Endodermal cell (in vitro differentiated cells): Measurements from ENCODE around the gene PPIL3. TPM values are rescaled to one million over a fixed set of nuclear protein-coding genes. Genes with fewer than 3 reads are reported as not detected.

Experiments
- DNase-seq: peaks from one replicate; pipeline ENCODE4 v3.0.0-alpha.2; 2017
- H3K27ac ChIP-seq: 2 replicates; pipeline ENCODE4 v1.5.1; 2013; ENCODE audit warnings: mild to moderate bottlenecking, low read depth, low read length, moderate library complexity
- H3K27me3 ChIP-seq: 2 replicates; pipeline ENCODE4 v1.6.1; 2013; ENCODE audit warnings: mild to moderate bottlenecking, low read length, moderate library complexity; ENCODE audit not compliant: insufficient read depth, control insufficient read depth, poor library complexity, severe bottlenecking
- H3K36me3 ChIP-seq: 2 replicates; pipeline ENCODE4 v1.7.0; 2013; ENCODE audit warnings: mild to moderate bottlenecking, low read length, moderate library complexity; ENCODE audit not compliant: control insufficient read depth, insufficient read depth
- H3K4me1 ChIP-seq: one replicate; pipeline ENCODE4 v1.7.0; 2013; ENCODE audit warnings: low read length; ENCODE audit not compliant: control insufficient read depth, insufficient read depth
- H3K4me3 ChIP-seq: 2 replicates; pipeline ENCODE4 v1.5.1; 2013; ENCODE audit warnings: mild to moderate bottlenecking, low read length, moderate library complexity
- H3K9ac ChIP-seq: 2 replicates; pipeline ENCODE4 v1.6.1; 2013; ENCODE audit warnings: mild to moderate bottlenecking, low read length, moderate library complexity; ENCODE audit not compliant: poor library complexity, severe bottlenecking; ENCODE audit errors: extremely low read depth
- H3K9me3 ChIP-seq: 2 replicates; pipeline ENCODE4 v1.6.1; 2013; ENCODE audit warnings: mild to moderate bottlenecking, low read length, moderate library complexity; ENCODE audit not compliant: control insufficient read depth
- H3K27ac Mint-ChIP-seq: 2 replicates; pipeline ENCODE4 v1.8.0; 2020; ENCODE audit warnings: mixed read lengths
- H3K27me3 Mint-ChIP-seq: 2 replicates; pipeline ENCODE4 v1.8.0; 2021; ENCODE audit warnings: mild to moderate bottlenecking, mixed read lengths; ENCODE audit not compliant: insufficient read depth
- H3K36me3 Mint-ChIP-seq: 2 replicates; pipeline ENCODE4 v1.8.0; 2020; ENCODE audit warnings: low read depth, mixed read lengths
- H3K4me1 Mint-ChIP-seq: 2 replicates; pipeline ENCODE4 v1.8.0; 2020; ENCODE audit warnings: mixed read lengths
- H3K4me3 Mint-ChIP-seq: 2 replicates; pipeline ENCODE4 v1.8.0; 2020; ENCODE audit warnings: mild to moderate bottlenecking, moderate library complexity, mixed read lengths
- H3K9me3 Mint-ChIP-seq: 2 replicates; pipeline ENCODE4 v1.8.0; 2020; ENCODE audit warnings: mild to moderate bottlenecking, mixed read lengths
- CTCF ChIP-seq: fragments of 200-600 bp; sonication (generic); conservative IDR thresholded peaks from 2 replicates; pipeline ENCODE4 v1.5.0; 2021; ENCODE audit warnings: antibody characterized with exemption, mild to moderate bottlenecking
- WGBS, 2 experiments: methylation state at CpG; one replicate each; pipeline versions ENCODE4 v1.1.5 to v1.1.7; 2013; ENCODE audit warnings: missing lambda C conversion rate in 2 of 2, mixed read lengths in 1 of 2; ENCODE audit not compliant: insufficient coverage in 1 of 2, insufficient read length in 1 of 2; 5-methylcytosine and 5-hydroxymethylcytosine counted together
- total RNA-seq, 2 donors: library from RNA; stranded (reverse); fragmentation: NEBNext Ultra II Directional in 1 of 2; extraction: Animal tissue kit (Norgen Biotek cat#: 25700) in 1 of 2; gene quantifications; 2 replicates in 1 of 2; 3 replicates in 1 of 2; pipeline ENCODE4 v1.2.1, GENCODE V29; 2021

The PPIL3 gene
- total RNA-seq, 2 donors from 2014 or later: 51.2 to 60.5 TPM

DNA sequence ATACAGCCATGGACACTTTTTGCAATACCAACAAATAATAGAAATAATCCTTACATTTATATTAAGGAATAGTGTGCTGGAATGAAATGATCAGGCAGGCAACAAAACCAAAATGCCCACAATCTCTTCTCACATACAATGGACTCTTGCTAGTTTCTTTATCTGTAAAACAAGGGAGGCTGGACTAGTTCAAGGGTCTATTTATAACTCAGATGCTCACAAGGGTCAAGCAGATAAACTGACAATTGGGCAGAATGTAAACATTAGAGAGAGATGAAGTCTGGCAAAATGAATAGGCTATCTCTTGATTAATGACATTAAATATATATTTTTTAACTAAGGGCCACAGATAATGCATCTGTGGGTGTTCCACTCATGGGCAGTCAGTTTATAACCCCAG lies 11.4 kb downstream of the PPIL3 start:
- Histone ChIP-seq H3K9ac (no peak overlapping the region), H3K4me3 (no peak overlapping the region), H3K27me3 (no peaks in the 10 kb centered on the region), H3K36me3 (peaks cover 80% of the 10 kb centered on the region), H3K4me1 (no peaks in the 10 kb centered on the region), H3K27ac (no peak overlapping the region), H3K9me3 (no peaks in the 10 kb centered on the region)
- no peak for DNase-seq
- TF ChIP-seq CTCF: no peak
- Mint-ChIP-seq H3K9me3 (no peaks in the 10 kb centered on the region), H3K4me3 (no peak overlapping the region), H3K4me1 (no peaks in the 10 kb centered on the region), H3K27me3 (no peaks in the 10 kb centered on the region), H3K36me3 (peaks cover 62% of the 10 kb centered on the region), H3K27ac (no peak overlapping the region)

DNA sequence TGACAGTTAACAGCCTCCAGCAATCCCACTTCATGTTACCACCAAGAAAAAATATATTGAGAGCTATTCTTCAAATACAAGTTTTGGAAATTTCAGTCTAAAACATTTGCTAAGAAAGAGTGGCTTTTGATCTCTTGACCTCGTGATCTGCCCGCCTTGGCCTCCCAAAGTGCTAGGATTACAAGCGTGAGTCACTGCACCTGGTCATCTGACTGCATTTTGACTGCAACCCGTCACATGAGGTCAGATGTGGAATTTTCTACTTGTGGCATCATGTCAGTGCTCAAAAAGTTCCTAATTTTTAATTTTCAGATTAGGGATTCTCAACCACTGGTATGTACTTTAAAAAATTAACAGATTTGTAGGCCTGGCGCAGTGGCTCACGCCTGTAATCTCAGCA lies 15.3 kb downstream of the PPIL3 start:
- Histone ChIP-seq H3K27me3 (no peaks in the 10 kb centered on the region), H3K9ac (no peak overlapping the region), H3K36me3 (peaks cover 62% of the 10 kb centered on the region), H3K4me1 (no peaks in the 10 kb centered on the region), H3K27ac (no peak overlapping the region), H3K9me3 (no peaks in the 10 kb centered on the region), H3K4me3 (no peak overlapping the region)
- TF ChIP-seq CTCF: no peak
- Mint-ChIP-seq H3K36me3 (peaks cover 46% of the 10 kb centered on the region), H3K4me1 (peaks cover 7% of the 10 kb centered on the region), H3K27ac (no peak overlapping the region), H3K27me3 (no peaks in the 10 kb centered on the region), H3K9me3 (no peaks in the 10 kb centered on the region), H3K4me3 (no peak overlapping the region)
- DNase-seq: no peak
- 91 to 97% methylated on average over 6 of the region's 6 CpGs for WGBS, 2 experiments

DNA sequence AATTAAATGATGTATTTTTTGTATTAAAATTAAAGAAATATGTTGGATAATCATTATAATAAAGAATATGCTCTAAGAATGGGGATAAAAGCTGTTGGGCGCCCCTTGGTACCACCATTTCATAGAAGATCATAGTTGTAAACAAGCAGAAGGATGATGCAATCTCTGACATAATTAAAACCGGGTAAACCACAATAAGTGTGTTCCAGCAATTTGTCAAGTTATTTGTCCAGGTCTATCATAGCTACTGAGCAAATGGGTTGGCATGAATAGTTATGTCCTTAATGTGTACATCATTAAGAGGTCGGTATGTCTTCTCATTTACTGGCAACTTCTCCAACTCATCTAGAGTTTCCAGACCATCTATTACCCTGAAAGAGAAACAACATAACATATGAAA lies 17.7 kb downstream of the PPIL3 start:
- no peak for TF ChIP-seq CTCF
- H3K9me3 Mint-ChIP-seq: no peaks in the 10 kb centered on the region
- H3K27ac ChIP-seq: no peak overlapping the region
- H3K4me1 ChIP-seq: no peaks in the 10 kb centered on the region
- no peaks in the 10 kb centered on the region for H3K27me3 ChIP-seq
- H3K9ac ChIP-seq: no peak overlapping the region
- peaks cover 40% of the 10 kb centered on the region for H3K36me3 ChIP-seq
- no peak overlapping the region for H3K4me3 Mint-ChIP-seq
- H3K4me1 Mint-ChIP-seq: peaks cover 8% of the 10 kb centered on the region
- peaks cover 40% of the 10 kb centered on the region for H3K36me3 Mint-ChIP-seq
- DNase-seq: no peak
- no peaks in the 10 kb centered on the region for H3K9me3 ChIP-seq
- 70 to 98% methylated on average over 2 to 3 of the region's 3 CpGs for WGBS, 2 experiments
- no peak overlapping the region for H3K27ac Mint-ChIP-seq
- peaks cover 1% of the 10 kb centered on the region for H3K27me3 Mint-ChIP-seq
- H3K4me3 ChIP-seq: no peak overlapping the region
